GM18526 (cell line): ENCODE measurements around the gene HELQ.

Source experiments
- POLR2A ChIP-seq: IDR thresholded peaks from 3 replicates; pipeline ENCODE4 v1.6.1; 2011; ENCODE audit not compliant: insufficient read length; ENCODE audit errors: extremely low read depth

Gene HELQ

DNA sequence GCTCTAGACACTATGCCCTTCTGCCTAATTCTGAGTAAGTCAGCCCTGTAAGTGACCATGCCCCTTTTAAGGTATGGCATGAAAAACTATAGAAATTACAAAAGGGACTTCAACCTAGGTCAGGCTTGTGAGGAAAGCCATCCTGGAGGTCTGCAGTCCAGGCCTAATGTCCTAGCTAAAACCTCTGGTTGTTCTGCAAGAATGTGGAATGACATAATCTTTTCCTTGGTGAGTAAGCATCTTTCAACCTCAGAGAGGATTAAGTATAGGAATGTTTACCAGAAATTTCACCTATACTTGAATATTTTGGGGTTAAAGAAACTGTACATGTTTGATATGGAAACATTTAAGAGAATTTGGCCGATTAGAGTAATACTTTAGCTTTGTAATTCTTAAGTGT is 97.2 kb downstream of the HELQ start:
- no peak for TF ChIP-seq POLR2A
